BJ (cell line): ENCODE data around the gene NFATC3. TPM values are rescaled to one million over a fixed set of nuclear protein-coding genes. Genes with fewer than 3 reads are reported as not detected.
A peak's percentile ranks its signal among the peaks of the same experiment; 100 is the strongest.

Source experiments
- CTCF ChIA-PET: fragments of 350-600 bp; formaldehyde crosslinking; extraction: SDS; loops from one replicate; lab custom pipeline; 2021; ENCODE audit warnings: antibody characterized with exemption, inconsistent platforms; lab: Yijun Ruan, JAX
- POLR2A ChIA-PET: fragments of 300-600 bp; sonication (Branson Sonifier 250); formaldehyde crosslinking; extraction: SDS; loops from one replicate; lab custom pipeline; 2021; ENCODE audit warnings: antibody characterized with exemption; lab: Charles Lee
- DNase-seq: peaks from one replicate; pipeline ENCODE4 v3.0.0-alpha.2; 2011; ENCODE audit warnings: low read depth
- H3K27me3 ChIP-seq: 2 replicates; pipeline ENCODE4 v1.6.0; 2011; ENCODE audit warnings: low read length; ENCODE audit not compliant: control insufficient read depth, insufficient read depth
- H3K36me3 ChIP-seq: 2 replicates; pipeline ENCODE4 v1.5.1; 2011; ENCODE audit warnings: low read length; ENCODE audit not compliant: control insufficient read depth, insufficient read depth
- H3K4me3 ChIP-seq: 2 replicates; pipeline ENCODE4 v1.5.1; 2011; ENCODE audit warnings: low read depth, mild to moderate bottlenecking, control low read depth, low read length
- CTCF ChIP-seq: IDR thresholded peaks from 2 replicates; pipeline ENCODE4 v1.5.1; 2011; ENCODE audit warnings: low read depth, mild to moderate bottlenecking, control low read depth, inconsistent platforms, low read length, moderate library complexity; ENCODE audit not compliant: insufficient read depth
- polyA plus RNA-seq: library from polyadenylated mRNA; depleted of rRNA; stranded (reverse); fragments of >200 nt; gene quantifications from 2 replicates; pipeline ENCODE4 v1.2.3, GENCODE V29; 2011

The NFATC3 gene
- polyA plus RNA-seq, 1 experiment: 10.5 TPM

GRCh38 chr16:68081861-68082628 is 3.1 kb upstream of the NFATC3 start:
- no peak for DNase-seq
- no peak for TF ChIP-seq CTCF
- POLR2A ChIA-PET: no interaction called here
- CTCF ChIA-PET: interaction anchor here (3.9 kb wide), 1 partner anchor 11 kb away, joined by 16 read pairs; no protein-coding TSS in a partner anchor
- Histone ChIP-seq H3K4me3 (no peak overlapping the region), H3K27me3 (no peaks in the 10 kb centered on the region), H3K36me3 (peaks cover 10% of the 10 kb centered on the region)

- CTCF ChIA-PET: interaction anchor here (3.9 kb wide), 1 partner anchor 11 kb away, joined by 16 read pairs; no protein-coding TSS in a partner anchor
These were observed 2.4 kb upstream of the NFATC3 start for GRCh38 chr16:68082629-68083238.

GRCh38 chr16:68083239-68083781 is 1.9 kb upstream of the NFATC3 start:
- no peak for TF ChIP-seq CTCF
- peaks cover 5% of the 10 kb centered on the region for H3K36me3 ChIP-seq
- CTCF ChIA-PET: interaction anchor here (0.7 to 3.9 kb wide), 4 partner anchors 10 to 147 kb away, joined by 3 to 16 read pairs (median 8); no protein-coding TSS in a partner anchor
- DNase-seq: no peak
- H3K4me3 ChIP-seq: no peak overlapping the region
- H3K27me3 ChIP-seq: no peaks in the 10 kb centered on the region
- POLR2A ChIA-PET: no interaction called here

More at GRCh38 chr16:68082629-68083238, 2.4 kb upstream of the NFATC3 start:
- no peaks in the 10 kb centered on the region for H3K27me3 ChIP-seq
- H3K4me3 ChIP-seq: no peak overlapping the region
- no peak for TF ChIP-seq CTCF
- POLR2A ChIA-PET: no interaction called here
- DNase-seq: no peak
- H3K36me3 ChIP-seq: peaks cover 10% of the 10 kb centered on the region

GRCh38 chr16:68083861-68084503 is 1.2 kb upstream of the NFATC3 start:
- peak; percentile 29; the same call in 1 of the 2 replicates for TF ChIP-seq CTCF
- CTCF ChIA-PET: interaction anchor here (0.6 to 3.9 kb wide), 11 partner anchors 9 to 563 kb away, joined by 3 to 16 read pairs (median 4); no protein-coding TSS in a partner anchor
- DNase-seq: no peak

More at GRCh38 chr16:68083861-68084503, 1.2 kb upstream of the NFATC3 start:
- Histone ChIP-seq H3K27me3 (no peaks in the 10 kb centered on the region), H3K4me3 (no peak overlapping the region), H3K36me3 (no peaks in the 10 kb centered on the region; the same call in 1 of the 2 replicates)
- POLR2A ChIA-PET: no interaction called here
